ENCODE measurements around the gene BUD23. TPM values are rescaled to one million over a fixed set of nuclear protein-coding genes. Genes with fewer than 3 reads are reported as not detected.

BUD23 gene
- total and polyA plus RNA-seq, 9 of the 15 experiments (the other 6 are each of a cell fraction or from before 2014, with no cell fraction given) = 79.5 to 270 (median 150) TPM

DNA sequence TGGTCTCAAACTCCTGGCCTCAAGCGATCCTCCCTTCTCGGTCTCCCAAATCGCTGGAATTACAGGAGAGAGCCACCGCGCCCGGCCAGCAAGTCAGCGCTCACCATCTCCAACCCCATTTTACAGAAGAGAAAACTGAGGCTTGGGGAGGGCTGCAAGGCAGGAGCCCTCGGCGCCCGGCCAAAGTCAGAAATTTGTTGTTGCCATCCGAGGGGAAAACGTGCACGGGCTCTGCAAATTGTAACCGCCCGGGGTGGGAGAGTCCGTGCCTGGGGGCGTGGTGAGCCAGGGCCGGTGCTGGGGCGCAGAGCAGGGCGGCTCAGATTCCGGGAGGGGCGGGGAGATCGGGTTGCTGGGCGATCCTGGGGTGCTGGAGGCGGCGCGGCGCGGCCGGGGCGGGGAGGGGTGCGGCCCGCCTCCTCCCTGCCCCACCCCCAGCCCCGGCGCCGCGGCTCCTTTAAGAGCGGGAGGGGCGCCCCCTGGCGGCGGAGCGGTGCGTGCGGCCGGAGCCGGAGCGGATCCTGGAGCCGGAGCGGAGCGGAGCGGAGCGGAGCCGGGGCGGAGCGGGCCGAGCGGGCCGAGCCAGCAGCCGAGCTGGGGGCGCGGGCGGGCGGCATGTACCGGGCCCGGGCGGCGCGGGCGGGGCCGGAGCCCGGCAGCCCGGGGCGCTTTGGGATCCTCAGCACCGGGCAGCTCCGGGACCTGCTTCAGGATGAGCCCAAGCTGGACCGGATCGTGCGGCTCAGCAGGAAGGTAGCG is 15.9 kb upstream of the BUD23 start, which contains the start of gene VPS37D (continued):
- TF ChIP-seq NR2C2 (CRISPR knock-in tag; IDR thresholded peaks at IDR 0.05) (no peak), NR2C2 (tag; IDR thresholded peaks at IDR 0.05) (no peak), PREB (CRISPR knock-in tag; IDR thresholded peaks at IDR 0.05) (peak; percentile 91; the same call in 1 of the 2 replicates), ASH1L (IDR thresholded peaks at IDR 0.05; ENCODE audit: borderline replicate concordance, low read depth, partially characterized antibody) (no peak), ILF3 (IDR thresholded peaks at IDR 0.05; ENCODE audit: borderline replicate concordance) (no peak), TRIM25 (IDR thresholded peaks at IDR 0.05; ENCODE audit: borderline replicate concordance) (no peak), BRD9 (IDR thresholded peaks at IDR 0.05; ENCODE audit: low read depth, partially characterized antibody) (no peak), CREM (IDR thresholded peaks at IDR 0.05; ENCODE audit: low read depth) (no peak), LCOR (CRISPR knock-in tag; IDR thresholded peaks at IDR 0.05) (peak; percentile 60; the same call in 1 of the 2 replicates), ATF6 (CRISPR knock-in tag; IDR thresholded peaks at IDR 0.05) (peak; percentile 43; the same call in 1 of the 2 replicates), FOXP4 (CRISPR knock-in tag; IDR thresholded peaks at IDR 0.05; ENCODE audit: borderline replicate concordance) (0 out of 2 replicates have a peak, but pooled peaks have one; percentile 59), NCOA1 (IDR thresholded peaks at IDR 0.05; ENCODE audit: low read depth) (peak; percentile 39; the same call in 1 of the 2 replicates), SMARCA5 (IDR thresholded peaks at IDR 0.05) (peak; percentile 99), SMC3 (conservative IDR thresholded peaks at IDR 0.05; ENCODE audit: insufficient read depth, low read depth, low read length) (peak; percentile 87), MIER1 (IDR thresholded peaks at IDR 0.05; ENCODE audit: low read depth) (peak; percentile 66; the same call in 1 of the 2 replicates)
- TF ChIP-seq, protein P1, sequence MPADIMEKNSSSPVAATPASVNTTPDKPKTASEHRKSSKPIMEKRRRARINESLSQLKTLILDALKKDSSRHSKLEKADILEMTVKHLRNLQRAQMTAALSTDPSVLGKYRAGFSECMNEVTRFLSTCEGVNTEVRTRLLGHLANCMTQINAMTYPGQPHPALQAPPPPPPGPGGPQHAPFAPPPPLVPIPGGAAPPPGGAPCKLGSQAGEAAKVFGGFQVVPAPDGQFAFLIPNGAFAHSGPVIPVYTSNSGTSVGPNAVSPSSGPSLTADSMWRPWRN (IDR thresholded peaks at IDR 0.05; ENCODE audit: low read depth) = no peak
- TF ChIP-seq, protein P2, sequence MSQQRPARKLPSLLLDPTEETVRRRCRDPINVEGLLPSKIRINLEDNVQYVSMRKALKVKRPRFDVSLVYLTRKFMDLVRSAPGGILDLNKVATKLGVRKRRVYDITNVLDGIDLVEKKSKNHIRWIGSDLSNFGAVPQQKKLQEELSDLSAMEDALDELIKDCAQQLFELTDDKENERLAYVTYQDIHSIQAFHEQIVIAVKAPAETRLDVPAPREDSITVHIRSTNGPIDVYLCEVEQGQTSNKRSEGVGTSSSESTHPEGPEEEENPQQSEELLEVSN (IDR thresholded peaks at IDR 0.05; ENCODE audit: borderline replicate concordance in 1 of 2, extremely low read depth in 1 of 2, insufficient read depth in 1 of 2, insufficient read length in 1 of 2, low read depth in 1 of 2, low read length in 1 of 2, poor library complexity in 1 of 2, severe bottlenecking in 1 of 2) = peak in 1 of 2 experiments; percentile 12
